A673 (cell line): ENCODE data around the gene ZCCHC13.

Experiments used
- CTCF ChIP-seq: fragments of 300-800, 200-600 bp; sonication (generic); conservative IDR thresholded peaks from 2 replicates; pipeline ENCODE4 v1.5.1; 2017; ENCODE audit warnings: low read depth, mild to moderate bottlenecking, antibody characterized with exemption, low read length, moderate library complexity, mixed read lengths
- EZH2 ChIP-seq: fragments of 200-600 bp; sonication (generic); IDR thresholded peaks from 2 replicates; pipeline ENCODE4 v1.6.1; 2017; ENCODE audit warnings: borderline replicate concordance, low read depth, mild to moderate bottlenecking, mixed read lengths, antibody characterized with exemption, low read length; ENCODE audit not compliant: poor library complexity, severe bottlenecking

- TF ChIP-seq CTCF (no peak), EZH2 (no peak)
These were observed at the start of gene ZCCHC13 for GRCh38 chrX:74304016-74304415.
